NCI-H82 (cell line): ENCODE results near the gene NMRAL1.

Experiments
- DNase-seq: peaks from one replicate; lab custom pipeline; 2025; lab: John Stamatoyannopoulos, UW

Gene NMRAL1

DNA sequence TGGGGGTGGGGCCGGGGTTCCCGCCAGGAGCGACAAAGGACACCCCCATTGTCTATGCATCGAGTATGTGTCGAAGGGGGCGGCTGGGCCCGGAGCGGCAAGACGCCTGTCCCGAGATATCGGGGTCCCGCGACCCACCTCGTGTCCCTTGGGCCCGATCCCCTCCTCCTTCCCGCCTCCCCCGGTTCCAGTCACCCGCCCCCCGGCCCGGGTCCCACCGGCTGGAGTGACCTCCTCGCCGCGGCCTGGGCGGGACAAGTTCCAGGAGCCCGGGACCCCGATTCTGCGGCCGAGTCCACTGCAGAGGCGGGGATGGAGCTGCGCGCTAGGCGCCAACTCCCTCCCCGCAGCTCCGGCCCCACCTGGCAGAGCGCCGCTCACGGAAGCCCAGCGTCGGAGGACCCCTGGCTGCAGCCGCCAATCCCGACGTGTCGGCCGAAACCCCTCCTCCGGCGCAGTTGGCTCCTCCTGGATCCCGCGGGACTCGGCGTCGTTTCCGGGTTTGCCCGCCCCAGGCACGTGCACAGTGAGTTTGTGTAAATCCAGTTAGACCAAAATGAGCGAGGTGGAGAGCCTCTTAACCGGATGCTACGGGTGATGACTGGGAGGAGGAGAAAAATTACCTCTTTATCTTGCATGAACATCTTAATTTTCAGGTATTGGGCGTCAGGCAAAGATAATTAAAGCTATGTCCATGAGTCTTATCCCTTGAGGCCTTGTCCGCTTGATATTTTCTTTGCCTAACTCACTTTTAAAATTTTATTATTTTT is at the start of gene NMRAL1:
Gene NMRAL1, minus strand, starts transcription at position 434 of the 770 bp plus-strand sequence. CDS start 493 bp downstream, outside the sequence.
- DNase-seq = peak; percentile 98

DNA sequence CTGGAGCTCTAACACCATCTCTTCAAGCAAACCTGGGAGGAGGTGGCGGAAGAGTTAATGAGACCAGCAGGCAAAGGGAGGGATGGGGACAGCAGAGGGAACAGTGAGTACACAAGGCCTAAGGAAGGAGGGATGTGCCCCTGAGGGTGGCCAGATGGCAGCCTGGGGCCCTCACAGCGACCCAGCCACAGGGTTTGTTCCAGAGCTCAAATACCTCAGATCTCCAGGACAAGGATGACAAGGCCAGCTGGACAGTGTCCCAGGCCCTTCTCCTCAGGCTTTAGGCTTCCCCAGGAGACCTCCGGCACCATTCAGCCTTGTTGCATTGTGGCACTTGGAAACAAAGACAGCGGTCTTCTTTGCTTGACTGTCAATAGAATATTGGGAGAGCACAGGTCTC is 49.3 kb upstream of the NMRAL1 start:
- DNase-seq = peak; percentile 42

GRCh38 chr16:4522051-4522581 is 47.7 kb upstream of the NMRAL1 start:
- peak; percentile 85 for DNase-seq

GRCh38 chr16:4520913-4521312 is 46.5 kb upstream of the NMRAL1 start:
- no peak for DNase-seq

- peak; percentile 82 for DNase-seq
Observed at GRCh38 chr16:4519274-4520058, 45.0 kb upstream of the NMRAL1 start.

GRCh38 chr16:4517812-4518680 is 43.6 kb upstream of the NMRAL1 start:
- peak; percentile 77 for DNase-seq

DNA sequence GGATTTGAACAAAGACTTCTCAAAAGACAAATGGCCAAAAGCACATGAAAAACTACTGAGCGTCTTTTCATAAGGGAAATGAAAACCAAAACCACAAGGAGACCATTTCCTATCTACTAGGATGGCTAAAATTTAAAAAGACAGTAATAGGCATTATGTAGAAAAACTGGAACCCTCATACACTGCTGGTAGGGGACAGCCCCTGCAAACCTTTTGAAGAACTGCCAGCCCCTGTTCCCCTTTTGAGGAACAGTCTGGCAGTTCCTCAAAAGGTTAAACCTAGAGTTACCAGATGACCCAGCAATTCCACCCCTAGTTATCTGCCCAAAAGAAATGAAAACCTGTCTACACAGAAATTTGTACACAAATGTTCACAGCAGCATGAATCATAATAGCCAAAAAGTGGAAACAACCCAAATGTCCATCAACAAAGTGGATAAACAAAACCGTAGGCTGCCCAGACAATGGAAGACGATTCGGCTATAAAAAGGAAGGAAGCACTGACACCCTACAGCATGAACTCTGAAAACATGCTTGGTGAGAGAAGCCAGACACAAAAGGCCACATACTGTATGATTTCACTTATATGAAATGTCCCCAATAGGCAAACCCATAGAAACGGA is 41.3 kb upstream of the NMRAL1 start:
- DNase-seq = no peak

- DNase-seq = no peak
Observed at GRCh38 chr16:4514606-4515005, 40.2 kb upstream of the NMRAL1 start.

DNA sequence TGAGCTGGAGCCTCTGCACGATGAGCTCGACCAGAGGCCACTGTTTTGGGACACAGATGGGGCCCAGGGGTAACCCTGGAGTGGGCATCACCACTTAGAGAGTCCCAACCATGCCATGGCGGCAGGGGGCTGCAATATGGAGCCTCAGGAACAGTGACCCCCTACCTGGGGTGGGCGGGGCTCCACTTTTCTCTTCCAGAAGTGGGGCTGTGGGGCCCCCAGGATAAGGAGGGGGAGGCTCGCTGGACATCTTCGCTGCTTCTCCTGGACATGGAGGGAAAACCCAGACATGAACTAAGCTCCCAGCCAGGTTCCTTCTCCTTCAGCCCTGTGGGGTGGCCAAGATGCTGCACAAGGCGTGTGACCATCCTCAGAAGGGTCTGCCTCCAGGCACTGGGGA is 39.5 kb upstream of the NMRAL1 start:
- no peak for DNase-seq

DNA sequence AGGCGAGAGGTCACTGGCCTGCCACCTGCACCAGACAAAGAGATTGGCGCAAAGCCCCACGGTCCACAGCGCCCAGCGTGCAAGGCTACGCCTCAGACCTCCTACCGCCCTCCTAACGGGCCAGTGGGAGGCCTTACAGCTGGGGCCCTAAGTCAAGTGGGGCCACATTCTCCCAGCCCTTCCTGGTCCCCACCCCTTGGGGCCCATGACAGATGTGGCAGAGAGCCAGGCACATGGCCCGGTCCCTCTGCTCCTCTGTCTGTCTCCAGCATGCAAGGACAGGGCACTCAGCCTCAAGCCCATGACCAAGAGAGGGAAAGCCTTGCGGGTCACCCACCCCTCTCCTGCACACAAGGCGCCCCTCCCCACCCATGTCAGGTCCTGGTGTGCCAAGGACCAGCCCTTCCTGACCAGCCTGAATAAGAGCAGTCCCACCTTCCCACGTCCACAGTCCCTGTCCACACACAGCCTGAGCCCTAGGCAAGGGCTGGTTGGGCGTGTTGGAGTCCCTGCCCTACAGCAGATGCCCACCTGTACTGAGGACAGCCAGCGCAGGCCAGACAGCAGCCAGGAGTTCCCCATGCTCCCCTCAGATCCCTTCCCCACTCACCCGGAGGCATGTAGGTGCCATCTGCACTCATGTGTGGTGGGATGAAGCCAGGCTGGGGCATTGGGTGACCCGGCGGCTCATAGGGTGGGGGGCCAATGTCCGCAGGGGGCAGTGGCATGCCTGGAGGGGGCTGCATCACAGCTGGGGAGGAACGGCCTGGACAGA is 38.8 kb upstream of the NMRAL1 start:
- DNase-seq = no peak

GRCh38 chr16:4512473-4512872 is 38.0 kb upstream of the NMRAL1 start:
- no peak for DNase-seq

- DNase-seq = peak; percentile 85
Observed at GRCh38 chr16:4511441-4512082, 37.1 kb upstream of the NMRAL1 start.

- no peak for DNase-seq
Observed at GRCh38 chr16:4510747-4511426, 36.5 kb upstream of the NMRAL1 start.

DNA sequence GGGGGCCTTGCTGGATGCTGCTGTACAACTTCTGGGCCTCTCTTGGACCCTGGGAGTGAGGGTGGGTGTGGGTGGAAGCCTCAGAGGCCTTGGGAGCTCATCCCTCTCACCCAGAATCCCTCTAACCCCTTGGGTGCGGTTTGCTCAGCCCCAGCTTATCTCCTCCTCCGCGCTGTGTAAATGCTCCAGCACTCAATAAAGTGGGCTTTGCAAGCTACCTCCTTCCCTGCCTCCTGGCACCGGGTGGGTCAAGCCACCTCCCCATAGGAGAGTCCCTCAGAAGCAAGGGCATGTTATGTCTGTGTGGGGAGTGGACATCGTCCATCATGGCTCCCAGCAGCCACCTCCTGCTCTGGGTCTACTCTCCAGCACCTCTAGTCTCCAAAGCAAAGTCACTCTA is 35.7 kb upstream of the NMRAL1 start:
- DNase-seq = no peak

GRCh38 chr16:4509420-4509819 is 35.0 kb upstream of the NMRAL1 start:
- DNase-seq = no peak

GRCh38 chr16:4508806-4509205 is 34.4 kb upstream of the NMRAL1 start:
- DNase-seq = no peak

- DNase-seq = no peak
Observed at GRCh38 chr16:4507588-4508345, 33.3 kb upstream of the NMRAL1 start.

DNA sequence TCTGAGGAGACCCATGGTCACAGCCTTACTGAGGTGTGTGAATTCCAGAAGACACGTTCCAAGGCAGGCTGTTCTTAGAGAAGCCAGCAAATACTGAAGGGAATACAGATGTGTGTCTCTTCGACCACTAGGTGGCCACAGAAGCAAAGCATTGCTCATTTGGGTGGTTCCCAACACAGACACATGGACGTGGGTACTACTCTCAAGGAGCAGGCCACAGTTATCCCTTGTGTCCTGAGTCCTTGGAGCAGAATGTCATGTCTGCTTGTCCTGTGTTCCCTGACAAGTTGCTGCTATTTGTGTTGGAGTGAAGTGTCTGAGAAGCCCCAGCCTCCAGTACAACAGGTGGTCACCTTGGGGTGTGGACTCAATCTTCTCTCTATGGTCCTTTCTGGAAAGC is 32.0 kb upstream of the NMRAL1 start:
- peak; percentile 84 for DNase-seq
